Fibroblast of villous mesenchyme (primary cell): ENCODE results near the gene CNTNAP2. TPM values are rescaled to one million over a fixed set of nuclear protein-coding genes. Genes with fewer than 3 reads are reported as not detected.

Experiments
- DNase-seq: peaks from one replicate; pipeline ENCODE4 v3.0.0-alpha.2; 2010; ENCODE audit warnings: low read depth
- H3K4me3 ChIP-seq: 2 replicates; pipeline ENCODE4 v1.5.1; 2011; ENCODE audit warnings: low read depth, mild to moderate bottlenecking, low read length
- CTCF ChIP-seq: IDR thresholded peaks from 2 replicates; pipeline ENCODE4 v1.5.1; 2012; ENCODE audit warnings: low read depth, mild to moderate bottlenecking, low read length; ENCODE audit not compliant: insufficient read depth
- total RNA-seq: library from RNA; depleted of rRNA; stranded (reverse); fragments of >200 nt; gene quantifications from 2 replicates; pipeline ENCODE4 v1.2.3, GENCODE V29; 2012

Gene CNTNAP2
- total RNA-seq, 1 donor = not detected

GRCh38 chr7:147249956-147250355 lies 1133.4 kb downstream of the CNTNAP2 start:
- TF ChIP-seq CTCF = no peak
- no peak for DNase-seq

GRCh38 chr7:147251751-147252325 lies 1135.2 kb downstream of the CNTNAP2 start:
- H3K4me3 ChIP-seq = no peak overlapping the region
- no peak for TF ChIP-seq CTCF
- DNase-seq = no peak

More at GRCh38 chr7:147249956-147250355, 1133.4 kb downstream of the CNTNAP2 start:
- no peak overlapping the region for H3K4me3 ChIP-seq

GRCh38 chr7:147261693-147262092 lies 1145.1 kb downstream of the CNTNAP2 start:
- no peak overlapping the region for H3K4me3 ChIP-seq
- TF ChIP-seq CTCF = no peak
- DNase-seq = no peak

- no peak for TF ChIP-seq CTCF
- H3K4me3 ChIP-seq = no peak overlapping the region
- no peak for DNase-seq
Observed at GRCh38 chr7:147265528-147265927, 1148.9 kb downstream of the CNTNAP2 start.

- DNase-seq = no peak
- no peak for TF ChIP-seq CTCF
- H3K4me3 ChIP-seq = no peak overlapping the region
Observed at GRCh38 chr7:147276106-147276505, 1159.5 kb downstream of the CNTNAP2 start.

- no peak for DNase-seq
- no peak for TF ChIP-seq CTCF
- no peak overlapping the region for H3K4me3 ChIP-seq
Observed at GRCh38 chr7:147276783-147277370, 1160.3 kb downstream of the CNTNAP2 start.

GRCh38 chr7:147279514-147279913 lies 1162.9 kb downstream of the CNTNAP2 start:
- no peak for TF ChIP-seq CTCF

More at GRCh38 chr7:147279514-147279913, 1162.9 kb downstream of the CNTNAP2 start:
- H3K4me3 ChIP-seq = no peak overlapping the region
- DNase-seq = no peak
